NCI-H69 (cell line): ENCODE measurements around the gene CGB1.
A peak's percentile ranks its signal among the peaks of the same experiment; 100 is the strongest.
"Not testable (repeated sequence)": the region's sequence is repeated elsewhere in the genome, so short reads cannot be mapped to it uniquely, and the experiment has no call there.

Experiments
- DNase-seq: peaks from one replicate; lab custom pipeline; 2025; lab: John Stamatoyannopoulos, UW

Gene CGB1

GRCh38 chr19:49057636-49058234 is 21.0 kb upstream of the CGB1 start, which contains the start of gene CGB7:
Gene CGB7, minus strand, starts transcription at chr19:49057749. Its CDS starts 2,374 bp downstream, at chr19:49055375.
- peak; percentile 58 for DNase-seq

- not testable (repeated sequence) for DNase-seq
Observed at GRCh38 chr19:49056902-49057596, 20.4 kb upstream of the CGB1 start.

DNA sequence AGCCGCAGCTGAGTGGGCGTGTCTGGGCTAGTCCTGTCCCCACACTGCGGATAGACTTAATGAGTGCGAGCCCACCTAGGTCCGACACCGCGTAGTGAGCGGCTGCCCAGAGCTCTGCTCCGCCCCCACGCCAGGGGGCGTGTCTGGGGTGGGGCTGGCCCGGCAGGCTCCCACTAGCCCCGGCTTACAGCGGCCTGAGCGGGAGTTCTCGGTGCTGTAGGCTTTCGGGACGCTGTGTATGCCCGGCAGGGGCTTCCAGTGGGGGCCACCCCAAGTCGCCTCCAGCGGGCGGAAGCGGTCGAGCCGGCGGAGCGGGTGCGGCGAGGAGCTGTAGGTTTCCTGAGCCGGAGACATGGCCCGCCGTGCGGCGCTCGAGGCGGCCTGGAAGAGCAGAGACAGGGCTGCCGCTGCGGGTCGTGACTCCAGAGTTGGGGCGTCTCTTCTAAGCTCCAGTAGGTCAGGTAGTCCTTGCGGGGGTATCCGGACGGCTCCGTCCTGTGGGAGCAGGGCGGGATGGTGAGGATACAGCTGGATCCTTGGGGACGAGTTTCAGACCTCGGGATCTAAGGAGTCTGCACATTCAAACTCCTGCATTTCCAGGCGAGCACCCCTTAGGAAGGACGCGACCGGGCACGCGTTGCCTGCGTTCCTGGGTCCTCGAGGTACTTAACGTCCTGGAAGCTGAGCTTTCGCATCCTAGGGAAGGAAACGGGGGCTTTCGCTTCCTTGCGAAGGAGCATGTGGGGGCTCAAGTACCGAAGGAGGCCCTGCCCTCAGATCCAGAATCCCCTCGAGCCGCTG is 19.6 kb upstream of the CGB1 start:
- DNase-seq = peak; percentile 68

- DNase-seq = not testable (repeated sequence)
Observed at GRCh38 chr19:49050376-49051033, 13.8 kb upstream of the CGB1 start.

- DNase-seq = not testable (repeated sequence)
Observed at GRCh38 chr19:49049834-49050233, 13.1 kb upstream of the CGB1 start.

DNA sequence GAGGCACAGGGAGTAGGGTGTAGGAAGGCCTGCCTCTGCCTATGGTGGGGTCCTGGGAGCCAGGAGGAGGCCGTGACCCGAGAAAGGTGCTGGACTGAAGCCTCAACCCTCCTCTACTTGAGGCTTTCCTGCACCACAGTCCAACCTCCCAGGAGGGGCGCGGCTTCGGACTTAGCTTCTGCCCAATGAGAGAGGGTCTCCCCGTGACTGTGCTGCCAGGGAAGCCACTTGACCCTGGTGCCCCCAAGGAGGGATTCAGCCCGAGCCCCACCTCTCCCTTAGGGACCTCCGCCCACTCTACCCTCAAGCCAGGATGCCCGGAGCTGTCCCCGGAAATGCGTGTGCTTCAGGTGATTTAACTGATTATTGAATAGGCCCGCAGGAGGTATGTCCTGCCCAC is 12.3 kb upstream of the CGB1 start, which contains the start of gene CGB8:
Gene CGB8, minus strand, starts transcription at position 101 of the 400 bp plus-strand sequence. CDS start 372 bp downstream, outside the sequence.
- DNase-seq = not testable (repeated sequence)

- peak; percentile 18 for DNase-seq
Observed at GRCh38 chr19:49043548-49043947, 6.9 kb upstream of the CGB1 start, which contains the start of gene CGB5. Gene CGB5, plus strand, starts transcription at chr19:49043848. Its CDS starts 362 bp downstream, at chr19:49044210.

DNA sequence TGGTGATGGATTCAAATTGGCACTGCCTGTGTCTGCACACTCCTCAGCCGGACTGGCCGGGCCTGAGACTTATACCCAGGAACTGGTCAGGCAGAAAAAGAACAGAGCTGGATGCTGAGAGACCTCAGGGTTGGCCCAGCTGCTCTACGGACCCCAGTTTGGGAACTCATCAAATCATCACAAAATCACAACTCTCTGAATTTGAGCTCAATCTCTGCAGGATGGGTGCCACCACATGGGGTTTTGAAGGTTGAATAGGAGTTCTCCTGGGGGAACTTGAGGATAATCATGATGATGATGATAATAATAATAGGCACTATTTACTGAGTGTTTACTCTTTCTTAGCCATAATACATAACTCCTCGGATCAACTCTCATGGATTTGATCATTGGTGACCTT is 6.0 kb upstream of the CGB1 start:
- not testable (repeated sequence) for DNase-seq

DNA sequence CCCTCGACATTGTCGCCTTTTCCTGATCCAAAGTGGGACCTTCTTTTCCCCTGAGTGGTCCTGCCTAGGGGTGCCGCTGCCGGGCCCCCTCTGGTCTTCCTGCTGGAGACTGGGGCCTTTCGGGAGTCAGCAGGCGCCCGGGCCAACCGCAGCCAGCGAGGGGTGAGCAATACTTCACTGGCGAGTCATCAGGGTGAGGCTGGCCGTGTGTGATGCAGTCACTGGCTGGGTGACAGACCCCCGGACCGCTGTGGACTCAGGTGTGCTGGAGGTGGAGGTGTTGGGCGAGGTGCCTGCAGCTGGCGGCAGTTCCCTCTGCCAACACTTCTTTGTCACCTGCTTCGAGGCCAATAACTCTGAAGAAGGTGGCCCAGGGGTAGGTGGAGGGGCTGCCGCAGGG is 5.5 kb upstream of the CGB1 start:
- DNase-seq = no peak

DNA sequence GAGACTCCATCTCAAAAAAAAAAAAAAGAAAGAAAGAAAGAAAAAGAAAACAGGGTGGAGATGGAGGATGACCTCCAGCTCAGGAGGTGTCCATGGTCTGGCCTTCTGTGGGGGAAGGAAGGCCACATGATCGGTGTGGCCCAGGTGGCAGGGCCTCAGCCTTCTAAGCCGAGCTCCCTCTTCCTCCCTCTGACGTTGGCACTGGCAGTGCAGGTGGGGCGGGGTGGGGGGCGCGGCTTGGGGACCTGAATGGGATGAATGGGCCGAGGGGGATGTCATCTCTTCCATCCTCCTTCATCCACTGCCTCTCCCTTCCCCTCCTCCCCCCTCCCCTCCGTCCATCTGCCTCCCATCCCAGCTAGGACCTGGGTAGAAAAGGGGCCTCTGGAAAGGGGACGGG is 3.0 kb upstream of the CGB1 start:
- not testable (repeated sequence) for DNase-seq

GRCh38 chr19:49038557-49039276 is 2.0 kb upstream of the CGB1 start:
- DNase-seq = not testable (repeated sequence)

DNA sequence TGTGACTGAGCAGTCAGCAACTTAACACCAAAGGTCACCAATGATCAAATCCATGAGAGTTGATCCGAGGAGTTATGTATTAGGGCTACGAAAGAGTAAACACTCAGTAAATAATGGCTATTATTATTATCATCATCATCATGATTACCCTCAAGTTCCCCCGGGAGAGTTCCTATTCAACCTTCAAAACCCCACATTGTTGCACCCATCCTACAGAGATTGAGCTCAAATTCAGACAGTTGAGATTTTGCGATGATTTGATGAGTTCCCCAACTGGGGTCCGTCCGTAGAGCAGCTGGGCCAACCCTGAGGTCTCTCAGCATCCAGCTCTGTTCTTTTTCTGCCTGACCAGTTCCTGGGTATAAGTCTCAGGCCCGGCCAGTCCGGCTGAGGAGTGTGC is 1.4 kb upstream of the CGB1 start:
- not testable (repeated sequence) for DNase-seq

GRCh38 chr19:49031642-49032301 is 4.9 kb downstream of the CGB1 start, which contains the start of gene CGB2:
Gene CGB2, plus strand, starts transcription at chr19:49031890. Its CDS starts 206 bp downstream, at chr19:49032096.
- DNase-seq = peak; percentile 93

DNA sequence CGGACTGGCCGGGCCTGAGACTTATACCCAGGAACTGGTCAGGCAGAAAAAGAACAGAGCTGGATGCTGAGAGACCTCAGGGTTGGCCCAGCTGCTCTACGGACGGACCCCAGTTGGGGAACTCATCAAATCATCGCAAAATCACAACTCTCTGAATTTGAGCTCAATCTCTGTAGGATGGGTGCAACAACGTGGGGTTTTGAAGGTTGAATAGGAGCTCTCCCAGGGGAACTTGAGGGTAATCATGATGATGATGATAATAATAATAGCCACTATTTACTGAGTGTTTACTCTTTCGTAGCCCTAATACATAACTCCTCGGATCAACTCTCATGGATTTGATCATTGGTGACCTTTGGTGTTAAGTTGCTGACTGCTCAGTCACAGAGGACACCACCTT is 6.4 kb downstream of the CGB1 start:
- DNase-seq = not testable (repeated sequence)

GRCh38 chr19:49029749-49030148 is 6.9 kb downstream of the CGB1 start:
- not testable (repeated sequence) for DNase-seq

- DNase-seq = not testable (repeated sequence)
Observed at GRCh38 chr19:49028686-49029085, 8.0 kb downstream of the CGB1 start.

- not testable (repeated sequence) for DNase-seq
Observed at GRCh38 chr19:49025599-49025998, 11.1 kb downstream of the CGB1 start.

DNA sequence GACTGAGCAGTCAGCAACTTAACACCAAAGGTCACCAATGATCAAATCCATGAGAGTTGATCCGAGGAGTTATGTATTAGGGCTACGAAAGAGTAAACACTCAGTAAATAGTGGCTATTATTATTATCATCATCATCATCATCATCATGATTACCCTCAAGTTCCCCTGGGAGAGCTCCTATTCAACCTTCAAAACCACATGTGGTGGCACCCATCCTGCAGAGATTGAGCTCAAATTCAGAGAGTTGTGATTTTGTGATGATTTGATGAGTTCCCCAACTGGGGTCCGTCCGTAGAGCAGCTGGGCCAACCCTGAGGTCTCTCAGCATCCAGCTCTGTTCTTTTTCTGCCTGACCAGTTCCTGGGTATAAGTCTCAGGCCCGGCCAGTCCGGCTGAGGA is 11.6 kb downstream of the CGB1 start:
- not testable (repeated sequence) for DNase-seq

GRCh38 chr19:49024233-49024632 is 12.5 kb downstream of the CGB1 start, which contains the start of gene CGB3:
Gene CGB3, minus strand, starts transcription at chr19:49024333. Its CDS starts 362 bp downstream, at chr19:49023971.
- not testable (repeated sequence) for DNase-seq

GRCh38 chr19:49022116-49022515 is 14.6 kb downstream of the CGB1 start:
- DNase-seq = no peak
